GM18870 (cell line): ENCODE results near the gene PDE6A.

Source experiments
- ATAC-seq: cut with Tn5 transposase; IDR thresholded peaks from one replicate; pipeline ENCODE4 v1.9.1; 2021; ENCODE audit warnings: moderate library complexity; ENCODE audit not compliant: unreplicated experiment

The PDE6A gene

DNA sequence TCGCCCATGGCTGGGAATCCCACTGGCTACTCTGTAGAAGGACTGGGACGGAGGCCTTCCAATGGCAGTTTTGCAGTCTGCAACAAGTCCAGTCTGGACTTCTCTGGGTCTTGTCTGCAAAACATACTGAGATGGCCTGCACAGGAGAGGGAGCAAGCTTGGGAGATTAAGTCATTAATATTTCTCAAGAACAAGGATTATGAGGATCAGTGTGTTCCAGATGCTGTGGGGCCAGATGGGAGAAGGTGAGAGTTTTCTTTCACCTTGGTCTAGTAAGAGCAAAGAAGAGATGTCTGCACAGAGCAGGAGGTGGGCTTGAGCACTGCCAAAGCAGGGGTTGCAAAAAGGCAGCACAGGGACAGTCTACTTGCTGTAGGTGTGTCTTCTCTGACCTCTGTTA, at the start of gene PDE6A:
PDE6A (minus strand) TSS at position 128 of the 400 bp plus-strand sequence; CDS start at position 8, 120 bp downstream.
- no peak for ATAC-seq

DNA sequence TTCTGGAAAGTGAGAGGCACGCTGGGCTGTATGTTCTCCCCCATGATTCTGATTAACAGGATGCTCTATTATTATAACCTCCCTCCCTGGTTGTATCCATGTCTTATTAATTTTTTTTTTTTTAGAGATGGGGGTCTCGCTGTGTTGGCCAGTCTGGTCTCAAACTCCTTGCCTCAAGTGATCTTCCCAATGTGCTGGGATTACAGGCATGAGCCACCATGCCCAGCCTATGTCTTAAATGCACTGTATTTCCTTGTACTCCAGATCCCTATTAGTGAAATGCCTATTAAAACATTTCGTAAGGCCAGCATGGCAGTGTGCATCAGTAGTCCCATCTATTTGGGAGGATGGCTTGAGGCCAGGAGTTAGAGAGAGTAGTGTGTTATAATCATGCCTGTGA, 48.9 kb upstream of the PDE6A start:
- ATAC-seq = no peak

DNA sequence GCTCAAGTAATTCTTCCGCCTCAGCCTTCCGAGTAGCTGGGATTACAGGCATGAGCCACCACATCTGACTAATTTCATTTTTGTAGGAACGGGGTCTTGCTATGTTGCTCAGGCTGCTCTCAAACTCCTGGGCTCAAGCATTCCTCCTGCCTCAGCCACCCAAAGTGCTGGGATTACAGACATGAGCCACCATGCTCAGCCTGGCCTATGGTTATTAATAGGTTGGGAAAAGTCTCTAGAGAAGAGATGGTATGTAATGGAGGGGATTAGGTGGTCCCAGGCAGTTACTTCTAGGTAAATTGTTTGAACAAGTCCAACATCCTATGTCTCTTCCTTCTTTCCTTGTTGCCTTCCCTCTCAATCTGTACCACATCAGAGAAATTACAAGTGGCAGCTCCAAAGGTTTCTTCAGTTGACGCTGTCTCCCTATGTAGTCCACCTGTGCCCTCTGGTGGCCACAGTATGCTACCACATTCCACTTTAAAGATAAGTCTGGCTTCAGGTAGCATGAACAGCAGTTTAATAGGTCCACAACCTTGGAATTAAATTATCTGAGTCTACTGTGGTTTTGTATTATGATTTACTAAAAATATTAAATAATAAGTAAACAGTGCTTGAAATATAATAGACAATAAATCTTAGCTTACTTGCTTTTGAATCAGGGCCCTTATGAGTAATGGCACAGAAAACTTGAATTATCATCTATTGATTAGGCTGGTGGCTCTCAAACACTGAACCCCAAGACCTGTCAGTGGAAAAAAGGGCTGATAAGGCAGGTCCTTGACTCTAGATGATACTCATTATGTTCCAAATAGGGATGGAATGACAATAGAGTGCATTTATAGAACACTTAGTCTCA, 46.2 kb upstream of the PDE6A start:
- ATAC-seq = peak; percentile 72

DNA sequence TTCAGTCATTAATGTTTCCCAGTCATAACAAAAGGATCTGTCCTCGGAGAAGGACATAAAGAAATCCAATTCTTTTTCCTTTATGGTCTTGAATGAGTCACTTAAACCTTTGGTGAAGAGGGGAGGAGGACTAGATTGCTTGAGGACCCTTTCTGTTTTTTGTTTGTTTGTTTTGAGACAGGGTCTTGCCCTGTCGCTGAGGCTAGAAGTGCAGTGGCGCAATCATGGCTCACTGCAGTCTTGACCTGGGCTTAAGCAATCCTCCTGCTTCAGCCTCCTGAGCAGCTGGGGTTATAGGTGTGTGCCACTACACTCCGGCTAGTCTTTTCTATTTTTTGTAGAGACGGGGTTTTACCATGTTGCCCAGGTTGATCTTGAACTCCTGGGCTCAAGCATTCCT, 43.5 kb upstream of the PDE6A start:
- ATAC-seq = no peak

DNA sequence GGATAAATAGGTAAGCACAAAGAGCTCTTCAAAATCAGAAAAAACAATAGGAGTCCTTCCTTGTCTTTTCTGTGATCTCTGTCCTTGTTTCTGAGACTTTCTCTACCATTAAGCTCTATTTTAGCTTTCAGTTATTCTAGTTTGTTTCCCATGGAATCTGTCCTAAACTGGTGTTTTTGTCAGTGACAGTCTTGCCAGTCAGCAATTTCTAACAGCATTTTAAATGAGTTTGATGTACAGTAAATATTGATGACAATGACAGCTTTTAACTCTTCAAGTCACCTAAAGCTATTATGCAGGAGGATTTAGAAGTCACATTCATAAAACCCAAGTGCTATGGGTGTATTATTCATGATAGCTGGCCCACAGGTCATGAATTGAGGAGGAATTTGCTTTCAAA, 37.9 kb upstream of the PDE6A start:
- no peak for ATAC-seq

DNA sequence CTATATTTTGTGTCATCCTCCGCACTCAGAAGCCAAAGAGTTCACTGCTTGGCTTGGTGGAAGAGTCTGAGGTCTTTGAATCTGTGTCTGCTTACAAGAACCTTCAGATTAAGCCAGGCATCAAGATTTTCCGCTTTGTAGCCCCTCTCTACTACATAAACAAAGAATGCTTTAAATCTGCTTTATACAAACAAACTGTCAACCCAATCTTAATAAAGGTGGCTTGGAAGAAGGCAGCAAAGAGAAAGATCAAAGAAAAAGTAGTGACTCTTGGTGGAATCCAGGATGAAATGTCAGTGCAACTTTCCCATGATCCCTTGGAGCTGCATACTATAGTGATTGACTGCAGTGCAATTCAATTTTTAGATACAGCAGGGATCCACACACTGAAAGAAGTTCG, 36.6 kb upstream of the PDE6A start:
- no peak for ATAC-seq

DNA sequence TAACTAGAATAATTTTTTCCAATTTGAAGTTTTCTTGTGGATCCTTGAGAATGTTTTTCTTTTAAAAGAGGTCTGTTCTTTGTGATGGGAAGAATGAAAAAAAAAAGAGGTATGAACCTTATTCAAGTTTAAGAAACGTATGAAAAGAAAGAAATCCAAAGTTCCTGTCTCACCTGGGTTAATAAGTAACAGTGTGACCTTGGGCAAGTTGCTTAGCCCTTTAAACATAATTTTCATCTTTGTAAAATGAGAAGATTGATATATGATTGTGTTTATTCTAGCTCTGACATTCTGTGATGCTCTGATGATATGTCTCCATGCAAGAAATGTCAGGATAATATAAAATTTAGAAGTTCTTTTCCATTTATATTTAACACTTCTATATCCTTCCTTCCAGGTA, 35.3 kb upstream of the PDE6A start:
- ATAC-seq = no peak

DNA sequence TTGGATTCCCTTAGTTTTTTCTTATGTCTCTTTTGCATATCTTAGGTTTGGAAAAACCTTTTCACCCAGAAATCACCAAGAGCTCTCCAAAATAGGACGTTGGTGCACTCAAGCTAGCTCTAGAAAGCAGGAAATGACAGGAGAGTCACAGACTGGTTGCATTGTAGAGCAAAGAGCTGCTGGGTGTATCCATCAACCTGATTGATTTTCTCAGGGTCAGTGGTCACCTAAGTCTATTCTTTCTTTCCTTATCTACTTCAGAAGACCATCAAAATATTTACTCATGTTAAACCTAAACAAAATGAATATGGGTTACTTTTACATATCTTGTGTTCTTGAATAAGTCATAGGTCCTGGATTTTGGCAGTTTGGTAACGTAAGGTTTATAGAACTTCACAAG, 30.8 kb upstream of the PDE6A start:
- no peak for ATAC-seq

DNA sequence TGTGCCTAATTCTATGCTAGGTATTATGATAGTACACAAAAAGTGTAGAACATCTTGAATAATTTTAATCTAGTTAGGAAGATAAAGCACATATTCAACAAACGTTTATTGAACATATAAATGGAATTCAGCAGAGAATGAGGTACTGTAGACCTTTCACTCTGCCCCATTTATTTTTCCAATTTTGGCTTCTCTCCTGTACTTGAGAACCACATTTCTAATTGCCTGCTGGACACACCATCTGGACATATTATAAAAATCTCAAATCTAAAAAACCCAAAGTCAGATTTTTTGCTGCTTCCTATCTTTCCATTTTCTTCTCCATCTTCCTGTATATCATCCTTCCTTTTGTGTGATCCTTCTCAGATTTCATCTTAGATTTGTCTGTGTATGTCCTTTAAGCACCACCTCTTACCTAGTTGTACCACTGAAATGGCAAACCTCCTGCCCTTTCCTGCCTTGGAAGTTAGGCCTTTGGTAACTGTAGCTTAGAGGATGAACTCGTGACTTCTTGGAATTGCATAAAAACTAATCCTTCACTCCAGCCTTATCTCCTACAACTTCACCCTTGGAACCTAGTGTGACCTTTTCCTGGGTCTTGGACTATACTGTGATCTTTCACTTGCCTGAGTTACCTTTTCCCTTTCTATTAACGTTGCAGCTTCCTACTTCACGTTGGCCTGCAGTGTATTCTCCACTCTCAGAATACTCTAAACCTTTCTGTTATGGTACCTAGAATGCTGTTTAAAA, 24.8 kb upstream of the PDE6A start:
- no peak for ATAC-seq

DNA sequence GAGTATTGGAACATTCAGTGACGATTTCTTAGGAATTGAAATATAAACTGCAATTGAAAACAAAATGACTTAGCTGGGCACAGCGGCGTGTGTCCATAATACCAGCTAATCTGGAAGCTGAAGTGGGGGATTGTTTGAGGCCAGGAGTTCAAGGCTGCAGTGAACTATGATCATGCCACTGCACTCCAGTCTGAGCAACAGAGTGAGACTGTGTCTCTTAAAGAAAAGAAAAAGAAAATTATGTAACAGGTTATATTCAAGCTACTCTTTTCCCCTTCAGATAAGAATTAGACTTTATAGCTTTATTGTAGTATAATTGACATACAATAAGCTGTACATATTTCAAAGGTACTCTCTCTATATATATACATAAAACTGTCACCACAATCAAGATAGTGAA, 22.4 kb upstream of the PDE6A start:
- no peak for ATAC-seq

DNA sequence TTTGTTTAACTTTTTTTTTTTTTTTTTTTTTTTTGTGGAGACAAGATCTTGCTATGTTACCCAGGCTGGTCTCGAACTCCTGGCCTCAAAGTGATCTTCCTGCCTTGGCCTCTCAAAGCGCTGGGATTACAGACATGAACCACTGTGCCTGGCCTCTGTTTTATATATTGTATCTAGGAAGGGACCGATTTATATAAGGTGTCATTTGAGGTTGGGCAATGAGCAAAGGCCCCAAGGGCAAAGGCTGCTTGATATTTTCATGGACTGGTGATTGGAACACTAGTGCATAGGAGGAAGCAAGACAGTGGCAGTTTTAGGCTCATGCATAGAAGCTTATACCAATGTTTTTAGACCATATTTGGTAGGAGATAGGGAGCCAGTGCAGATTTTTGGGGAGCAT, 19.1 kb upstream of the PDE6A start:
- ATAC-seq = no peak

DNA sequence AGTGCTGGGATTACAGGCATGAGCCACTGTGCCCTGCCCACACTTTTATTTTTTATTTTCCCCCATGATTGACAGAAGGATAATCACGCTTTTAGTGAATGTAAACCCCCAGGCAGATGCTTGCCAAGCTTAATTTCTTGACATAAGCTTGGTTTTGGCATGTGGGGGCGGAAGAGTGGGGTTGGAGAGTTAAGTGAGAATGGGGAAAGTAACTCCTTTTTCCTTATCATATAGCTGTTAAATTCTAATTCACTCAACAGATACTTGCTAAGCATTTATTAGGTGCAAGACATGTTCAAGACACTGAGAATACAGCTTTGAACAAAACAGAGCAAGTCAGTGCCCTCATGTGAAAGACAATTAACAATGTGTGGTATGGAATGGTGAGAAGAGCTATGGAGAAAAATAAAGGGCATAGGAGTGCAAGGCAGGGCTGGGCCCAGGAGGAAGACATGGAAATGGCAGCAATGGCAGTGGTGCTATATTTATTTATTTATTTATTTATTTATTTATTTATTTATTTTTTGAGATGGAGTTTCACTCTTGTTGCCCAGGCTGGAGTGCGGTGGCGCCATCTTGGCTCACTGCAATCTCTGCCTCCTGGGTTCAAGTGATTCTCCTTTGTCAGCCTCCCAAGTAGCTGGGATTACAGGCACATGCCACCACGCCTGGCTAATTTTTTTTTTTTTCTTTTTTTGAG, 18.2 kb upstream of the PDE6A start:
- ATAC-seq = no peak

DNA sequence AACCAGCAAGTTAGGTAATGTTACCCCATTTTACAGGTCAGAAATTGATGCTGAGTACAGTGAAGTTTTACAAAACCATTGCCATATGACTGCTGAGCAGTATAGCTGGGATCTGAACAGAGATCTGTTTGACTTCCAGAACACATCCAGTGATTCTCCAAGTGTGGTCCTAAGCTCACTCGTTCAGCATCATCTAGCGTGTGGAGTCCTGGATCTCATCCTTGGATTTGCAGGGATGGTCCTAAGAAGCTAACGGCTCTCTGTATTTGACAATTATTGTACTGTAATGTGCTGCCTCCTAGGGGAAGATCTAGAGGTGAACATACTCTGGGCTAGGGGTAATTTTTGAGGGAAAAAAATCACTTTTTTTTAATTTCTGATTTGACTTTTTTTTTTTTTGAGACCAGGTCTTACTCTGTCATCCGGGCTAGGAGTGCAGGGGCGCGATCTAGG, 17.4 kb upstream of the PDE6A start:
- no peak for ATAC-seq

DNA sequence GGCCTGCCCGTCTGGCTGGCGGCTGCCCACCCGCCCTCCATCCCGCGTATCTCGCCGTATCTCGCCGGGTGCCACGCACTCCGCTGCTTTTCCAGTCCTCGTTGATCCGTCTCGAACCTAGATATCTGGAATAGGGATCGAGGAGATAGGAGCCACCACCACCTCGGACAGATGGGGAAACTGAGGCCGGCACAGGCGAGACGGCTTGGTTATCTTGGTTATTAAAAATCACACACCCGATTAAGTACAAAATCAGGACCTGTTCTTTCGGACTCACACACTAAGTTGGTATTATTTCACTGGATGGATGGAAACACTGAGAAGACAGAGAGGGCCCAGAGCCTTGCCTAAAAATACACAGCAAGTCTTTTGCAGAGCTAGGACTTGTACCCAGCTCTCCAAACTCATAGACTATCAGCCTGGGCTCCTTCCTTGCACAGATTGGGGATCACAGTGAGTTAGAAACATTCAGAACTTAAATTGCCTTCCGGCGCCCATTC, 16.6 kb upstream of the PDE6A start:
- peak; percentile 1 for ATAC-seq

DNA sequence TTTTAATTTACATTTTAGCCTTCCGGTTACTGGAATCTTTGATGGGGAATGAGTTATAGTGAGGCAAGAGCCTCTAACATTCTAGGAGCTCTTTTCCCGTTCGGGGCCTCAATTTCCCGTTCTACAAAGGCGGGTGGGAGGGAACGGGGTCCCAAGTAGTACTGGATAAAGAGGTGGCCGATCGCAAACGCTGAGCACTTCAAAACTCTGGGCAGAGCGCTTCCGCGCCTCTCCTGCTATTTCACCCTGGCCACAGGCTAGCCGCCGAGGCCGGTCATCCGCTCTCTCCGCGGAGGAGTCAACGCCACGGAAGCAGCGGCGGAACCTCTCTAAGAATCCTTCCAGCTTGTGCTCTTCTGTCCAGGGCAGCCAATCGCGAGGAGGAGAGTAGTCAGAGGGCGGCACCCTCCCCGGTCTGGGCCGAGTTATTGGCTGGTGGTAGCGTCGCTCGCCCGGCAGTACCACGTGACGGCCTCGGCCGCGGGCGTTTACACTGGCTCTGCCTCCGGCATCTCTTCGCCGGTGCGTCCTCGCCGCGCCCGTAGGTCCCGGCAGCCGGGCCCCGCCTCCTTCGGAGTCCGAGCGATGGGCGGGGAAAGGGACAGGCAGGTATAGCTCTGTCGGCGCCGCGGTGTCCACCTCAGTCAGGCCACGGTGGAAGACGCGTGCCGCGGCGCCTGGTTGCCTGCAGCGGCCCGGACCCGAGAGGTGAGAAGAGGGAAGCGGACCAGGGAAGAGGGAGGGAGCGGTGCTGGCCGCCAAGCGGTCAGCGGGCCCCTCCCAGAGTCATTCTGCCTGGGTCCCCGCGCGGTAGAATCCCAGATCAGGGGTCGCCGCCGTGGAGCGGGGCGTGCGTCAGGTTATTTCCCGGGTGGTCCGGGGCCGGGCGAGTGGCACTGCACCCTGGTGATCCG, 15.9 kb upstream of the PDE6A start, which contains the start of gene SLC26A2:
SLC26A2 (plus strand) TSS at position 487 of the 914 bp plus-strand sequence. CDS start 16,895 bp downstream, outside the sequence.
- peak; percentile 97 for ATAC-seq

DNA sequence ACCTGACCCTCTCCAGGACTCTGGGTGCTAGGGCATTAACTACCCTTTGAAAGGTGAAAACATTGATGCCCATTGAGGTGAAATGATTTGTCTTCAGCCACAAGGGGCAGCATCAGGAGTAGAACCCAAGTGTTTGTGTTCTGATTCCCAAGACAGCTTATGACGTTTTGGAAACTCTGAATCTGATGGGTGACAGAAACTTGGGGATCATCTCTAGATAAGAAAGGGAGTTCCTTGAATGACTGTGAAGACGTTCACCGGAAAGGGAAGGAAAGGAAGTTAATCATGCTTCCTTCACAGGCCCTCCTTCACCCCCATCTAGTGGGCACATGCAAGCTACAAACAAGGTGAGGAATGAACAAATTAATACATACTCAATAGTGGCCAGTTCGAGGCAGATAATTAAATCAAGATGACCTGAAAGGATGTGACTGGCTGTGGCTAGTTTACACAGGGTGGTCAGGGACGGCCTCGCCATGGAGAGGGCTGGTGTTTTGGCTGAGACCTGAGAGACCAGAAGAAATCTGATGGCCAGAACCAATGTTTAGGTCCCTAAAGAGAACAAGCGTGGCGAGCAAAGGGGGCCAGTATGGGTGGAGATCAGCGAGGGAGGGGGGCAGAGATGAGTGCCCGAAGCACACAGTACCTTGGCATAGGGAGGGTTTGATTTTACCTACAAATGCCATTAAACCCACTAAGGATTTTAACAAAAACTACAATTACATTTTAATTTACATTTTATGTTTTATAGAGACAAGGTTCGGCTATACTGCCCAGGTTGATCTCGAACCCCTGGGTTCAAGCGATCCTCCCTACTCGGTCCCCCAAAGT, 15.0 kb upstream of the PDE6A start:
- no peak for ATAC-seq

DNA sequence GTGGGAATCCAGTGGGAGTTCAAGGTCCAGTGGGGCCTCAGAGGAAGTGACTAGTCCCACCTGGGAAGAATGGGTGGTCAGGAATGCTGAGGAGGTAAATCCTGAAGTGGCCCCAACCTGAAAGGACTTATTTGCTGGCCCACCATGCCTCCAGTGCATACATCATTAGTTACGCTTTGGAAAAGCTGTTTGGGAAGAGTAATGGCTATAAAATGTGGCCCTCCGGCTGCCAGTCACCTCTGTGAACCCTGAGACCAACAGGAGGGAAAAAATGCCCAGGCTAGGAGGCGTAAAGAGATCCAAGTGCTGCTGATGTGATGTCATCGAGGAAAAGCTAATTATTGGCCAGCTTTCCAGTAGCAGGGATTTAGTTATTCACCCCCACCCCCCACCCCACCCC, 13.3 kb upstream of the PDE6A start:
- ATAC-seq = no peak

DNA sequence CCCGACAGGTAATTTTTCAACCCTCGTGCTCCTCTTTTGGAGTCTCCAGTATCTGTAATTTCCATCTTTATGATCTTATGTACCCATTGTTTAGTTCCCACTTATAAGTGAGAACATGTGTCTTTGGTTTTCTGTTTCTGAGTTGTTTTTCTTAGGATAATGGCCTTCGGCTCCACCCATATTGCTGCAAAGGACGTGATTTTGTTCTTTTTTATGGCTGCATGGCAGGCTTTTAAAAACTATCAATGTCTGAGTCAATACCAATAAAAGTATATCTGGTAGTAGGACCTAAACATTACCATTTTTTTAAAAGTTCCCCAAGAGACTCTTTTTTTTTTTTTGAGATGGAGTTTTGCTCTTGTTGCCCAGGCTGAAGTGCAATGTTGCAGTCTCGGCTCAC, 12.1 kb upstream of the PDE6A start:
- no peak for ATAC-seq

DNA sequence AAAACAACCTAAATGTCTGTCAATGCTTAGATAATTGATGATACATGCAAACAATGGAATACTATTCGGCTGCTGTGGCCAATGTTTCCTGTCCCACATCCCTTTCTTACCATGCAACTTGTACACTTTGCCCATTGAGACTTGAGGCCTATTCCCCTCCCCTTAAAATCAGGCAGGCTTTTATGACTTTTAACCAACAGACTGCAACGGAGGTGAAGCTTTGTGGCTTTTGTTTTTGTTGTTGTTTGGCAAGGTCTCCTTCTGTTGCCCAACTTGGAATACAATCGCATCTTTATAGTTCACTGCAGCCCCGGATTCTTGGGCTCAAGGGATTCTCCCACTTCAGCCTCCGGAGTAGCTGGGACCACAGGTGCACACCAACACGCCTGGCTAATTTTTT, 10.2 kb upstream of the PDE6A start:
- ATAC-seq = no peak
